HEK293 (cell line): ENCODE data around the gene SELENOT.

ENCODE experiments used
- KLF1 ChIP-seq: fragments of 450-650 bp; formaldehyde crosslinking; IDR thresholded peaks from 2 replicates; pipeline ENCODE4 v1.5.1; 2016; ENCODE audit warnings: missing biosample characterization, missing genetic modification characterization
- MZF1 ChIP-seq: fragments of 450-650 bp; formaldehyde crosslinking; IDR thresholded peaks from 2 replicates; pipeline ENCODE4 v1.5.1; 2017; ENCODE audit warnings: missing biosample characterization, missing genetic modification characterization, borderline replicate concordance
- SP3 ChIP-seq: fragments of 450-650 bp; formaldehyde crosslinking; IDR thresholded peaks from 2 replicates; pipeline ENCODE4 v1.5.1; 2016; ENCODE audit warnings: missing biosample characterization, missing genetic modification characterization
- ZNF10 ChIP-seq: fragments of 450-650 bp; formaldehyde crosslinking; IDR thresholded peaks from 2 replicates; pipeline ENCODE4 v1.5.1; 2017; ENCODE audit warnings: missing biosample characterization, missing genetic modification characterization
- TF ChIP-seq, protein P1 (sequence below): fragments of 450-650 bp; formaldehyde crosslinking; conservative IDR thresholded peaks from 2 replicates; pipeline ENCODE4 v1.5.1; 2016; ENCODE audit warnings: low read depth, missing biosample characterization, missing genetic modification characterization
- TF ChIP-seq, protein P2 (sequence below): fragments of 450-650 bp; formaldehyde crosslinking; IDR thresholded peaks from 2 replicates; pipeline ENCODE4 v1.5.1; 2016; ENCODE audit warnings: missing biosample characterization, missing genetic modification characterization
- TF ChIP-seq, protein P3 (sequence below): fragments of 450-650 bp; formaldehyde crosslinking; IDR thresholded peaks from 2 replicates; pipeline ENCODE4 v1.5.1; 2017; ENCODE audit warnings: missing biosample characterization, missing genetic modification characterization
- TF ChIP-seq, protein P4 (sequence below): fragments of 450-650 bp; formaldehyde crosslinking; IDR thresholded peaks from 2 replicates; pipeline ENCODE4 v1.5.1; 2016; ENCODE audit warnings: missing biosample characterization, missing genetic modification characterization
- TF ChIP-seq, protein P5 (sequence below): fragments of 450-650 bp; formaldehyde crosslinking; IDR thresholded peaks from 2 replicates; pipeline ENCODE4 v1.5.1; 2016; ENCODE audit warnings: missing biosample characterization, missing genetic modification characterization

DNA sequence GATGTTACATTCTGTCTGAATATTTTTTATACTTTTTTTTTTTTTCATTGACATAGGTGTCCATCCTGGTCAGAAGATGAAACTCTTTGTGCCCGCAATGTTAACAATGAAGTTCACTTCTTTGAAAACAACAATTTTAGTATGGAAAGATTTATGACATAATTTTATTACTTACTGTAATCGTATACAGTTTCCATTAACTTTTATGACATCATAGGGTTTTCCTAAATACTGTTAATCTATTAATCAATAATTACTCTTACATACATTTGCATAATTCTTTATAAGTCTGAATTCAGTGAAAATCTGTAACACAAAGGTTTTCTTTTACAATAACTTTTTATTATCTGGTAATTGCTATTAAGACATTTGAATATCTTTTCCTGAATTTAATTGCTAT, 38.9 kb upstream of the SELENOT start:
- TF ChIP-seq, protein P1, sequence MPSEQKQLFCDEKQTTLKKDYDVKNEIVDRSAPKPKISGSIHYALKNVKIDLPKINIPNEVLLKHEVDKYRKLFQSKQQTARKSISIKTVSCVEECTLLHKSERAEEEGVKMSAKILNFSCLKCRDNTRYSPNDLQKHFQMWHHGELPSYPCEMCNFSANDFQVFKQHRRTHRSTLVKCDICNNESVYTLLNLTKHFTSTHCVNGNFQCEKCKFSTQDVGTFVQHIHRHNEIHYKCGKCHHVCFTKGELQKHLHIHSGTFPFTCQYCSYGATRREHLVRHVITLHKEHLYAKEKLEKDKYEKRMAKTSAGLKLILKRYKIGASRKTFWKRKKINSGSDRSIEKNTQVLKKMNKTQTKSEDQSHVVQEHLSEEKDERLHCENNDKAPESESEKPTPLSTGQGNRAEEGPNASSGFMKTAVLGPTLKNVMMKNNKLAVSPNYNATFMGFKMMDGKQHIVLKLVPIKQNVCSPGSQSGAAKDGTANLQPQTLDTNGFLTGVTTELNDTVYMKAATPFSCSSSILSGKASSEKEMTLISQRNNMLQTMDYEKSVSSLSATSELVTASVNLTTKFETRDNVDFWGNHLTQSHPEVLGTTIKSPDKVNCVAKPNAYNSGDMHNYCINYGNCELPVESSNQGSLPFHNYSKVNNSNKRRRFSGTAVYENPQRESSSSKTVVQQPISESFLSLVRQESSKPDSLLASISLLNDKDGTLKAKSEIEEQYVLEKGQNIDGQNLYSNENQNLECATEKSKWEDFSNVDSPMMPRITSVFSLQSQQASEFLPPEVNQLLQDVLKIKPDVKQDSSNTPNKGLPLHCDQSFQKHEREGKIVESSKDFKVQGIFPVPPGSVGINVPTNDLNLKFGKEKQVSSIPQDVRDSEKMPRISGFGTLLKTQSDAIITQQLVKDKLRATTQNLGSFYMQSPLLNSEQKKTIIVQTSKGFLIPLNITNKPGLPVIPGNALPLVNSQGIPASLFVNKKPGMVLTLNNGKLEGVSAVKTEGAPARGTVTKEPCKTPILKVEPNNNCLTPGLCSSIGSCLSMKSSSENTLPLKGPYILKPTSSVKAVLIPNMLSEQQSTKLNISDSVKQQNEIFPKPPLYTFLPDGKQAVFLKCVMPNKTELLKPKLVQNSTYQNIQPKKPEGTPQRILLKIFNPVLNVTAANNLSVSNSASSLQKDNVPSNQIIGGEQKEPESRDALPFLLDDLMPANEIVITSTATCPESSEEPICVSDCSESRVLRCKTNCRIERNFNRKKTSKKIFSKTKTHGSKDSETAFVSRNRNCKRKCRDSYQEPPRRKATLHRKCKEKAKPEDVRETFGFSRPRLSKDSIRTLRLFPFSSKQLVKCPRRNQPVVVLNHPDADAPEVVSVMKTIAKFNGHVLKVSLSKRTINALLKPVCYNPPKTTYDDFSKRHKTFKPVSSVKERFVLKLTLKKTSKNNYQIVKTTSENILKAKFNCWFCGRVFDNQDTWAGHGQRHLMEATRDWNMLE (tag by site-specific recombination): no peak
- TF ChIP-seq MZF1 (tag by site-specific recombination) (no peak), SP3 (no peak), KLF1 (tag by site-specific recombination) (no peak), ZNF10 (tag by site-specific recombination) (no peak)
- TF ChIP-seq, protein P2, sequence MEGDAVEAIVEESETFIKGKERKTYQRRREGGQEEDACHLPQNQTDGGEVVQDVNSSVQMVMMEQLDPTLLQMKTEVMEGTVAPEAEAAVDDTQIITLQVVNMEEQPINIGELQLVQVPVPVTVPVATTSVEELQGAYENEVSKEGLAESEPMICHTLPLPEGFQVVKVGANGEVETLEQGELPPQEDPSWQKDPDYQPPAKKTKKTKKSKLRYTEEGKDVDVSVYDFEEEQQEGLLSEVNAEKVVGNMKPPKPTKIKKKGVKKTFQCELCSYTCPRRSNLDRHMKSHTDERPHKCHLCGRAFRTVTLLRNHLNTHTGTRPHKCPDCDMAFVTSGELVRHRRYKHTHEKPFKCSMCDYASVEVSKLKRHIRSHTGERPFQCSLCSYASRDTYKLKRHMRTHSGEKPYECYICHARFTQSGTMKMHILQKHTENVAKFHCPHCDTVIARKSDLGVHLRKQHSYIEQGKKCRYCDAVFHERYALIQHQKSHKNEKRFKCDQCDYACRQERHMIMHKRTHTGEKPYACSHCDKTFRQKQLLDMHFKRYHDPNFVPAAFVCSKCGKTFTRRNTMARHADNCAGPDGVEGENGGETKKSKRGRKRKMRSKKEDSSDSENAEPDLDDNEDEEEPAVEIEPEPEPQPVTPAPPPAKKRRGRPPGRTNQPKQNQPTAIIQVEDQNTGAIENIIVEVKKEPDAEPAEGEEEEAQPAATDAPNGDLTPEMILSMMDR (tag by site-specific recombination): no peak
- TF ChIP-seq, protein P3, sequence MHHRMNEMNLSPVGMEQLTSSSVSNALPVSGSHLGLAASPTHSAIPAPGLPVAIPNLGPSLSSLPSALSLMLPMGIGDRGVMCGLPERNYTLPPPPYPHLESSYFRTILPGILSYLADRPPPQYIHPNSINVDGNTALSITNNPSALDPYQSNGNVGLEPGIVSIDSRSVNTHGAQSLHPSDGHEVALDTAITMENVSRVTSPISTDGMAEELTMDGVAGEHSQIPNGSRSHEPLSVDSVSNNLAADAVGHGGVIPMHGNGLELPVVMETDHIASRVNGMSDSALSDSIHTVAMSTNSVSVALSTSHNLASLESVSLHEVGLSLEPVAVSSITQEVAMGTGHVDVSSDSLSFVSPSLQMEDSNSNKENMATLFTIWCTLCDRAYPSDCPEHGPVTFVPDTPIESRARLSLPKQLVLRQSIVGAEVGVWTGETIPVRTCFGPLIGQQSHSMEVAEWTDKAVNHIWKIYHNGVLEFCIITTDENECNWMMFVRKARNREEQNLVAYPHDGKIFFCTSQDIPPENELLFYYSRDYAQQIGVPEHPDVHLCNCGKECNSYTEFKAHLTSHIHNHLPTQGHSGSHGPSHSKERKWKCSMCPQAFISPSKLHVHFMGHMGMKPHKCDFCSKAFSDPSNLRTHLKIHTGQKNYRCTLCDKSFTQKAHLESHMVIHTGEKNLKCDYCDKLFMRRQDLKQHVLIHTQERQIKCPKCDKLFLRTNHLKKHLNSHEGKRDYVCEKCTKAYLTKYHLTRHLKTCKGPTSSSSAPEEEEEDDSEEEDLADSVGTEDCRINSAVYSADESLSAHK: no peak
- TF ChIP-seq, protein P4, sequence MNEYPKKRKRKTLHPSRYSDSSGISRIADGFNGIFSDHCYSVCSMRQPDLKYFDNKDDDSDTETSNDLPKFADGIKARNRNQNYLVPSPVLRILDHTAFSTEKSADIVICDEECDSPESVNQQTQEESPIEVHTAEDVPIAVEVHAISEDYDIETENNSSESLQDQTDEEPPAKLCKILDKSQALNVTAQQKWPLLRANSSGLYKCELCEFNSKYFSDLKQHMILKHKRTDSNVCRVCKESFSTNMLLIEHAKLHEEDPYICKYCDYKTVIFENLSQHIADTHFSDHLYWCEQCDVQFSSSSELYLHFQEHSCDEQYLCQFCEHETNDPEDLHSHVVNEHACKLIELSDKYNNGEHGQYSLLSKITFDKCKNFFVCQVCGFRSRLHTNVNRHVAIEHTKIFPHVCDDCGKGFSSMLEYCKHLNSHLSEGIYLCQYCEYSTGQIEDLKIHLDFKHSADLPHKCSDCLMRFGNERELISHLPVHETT (tag by site-specific recombination): no peak
- TF ChIP-seq, protein P5, sequence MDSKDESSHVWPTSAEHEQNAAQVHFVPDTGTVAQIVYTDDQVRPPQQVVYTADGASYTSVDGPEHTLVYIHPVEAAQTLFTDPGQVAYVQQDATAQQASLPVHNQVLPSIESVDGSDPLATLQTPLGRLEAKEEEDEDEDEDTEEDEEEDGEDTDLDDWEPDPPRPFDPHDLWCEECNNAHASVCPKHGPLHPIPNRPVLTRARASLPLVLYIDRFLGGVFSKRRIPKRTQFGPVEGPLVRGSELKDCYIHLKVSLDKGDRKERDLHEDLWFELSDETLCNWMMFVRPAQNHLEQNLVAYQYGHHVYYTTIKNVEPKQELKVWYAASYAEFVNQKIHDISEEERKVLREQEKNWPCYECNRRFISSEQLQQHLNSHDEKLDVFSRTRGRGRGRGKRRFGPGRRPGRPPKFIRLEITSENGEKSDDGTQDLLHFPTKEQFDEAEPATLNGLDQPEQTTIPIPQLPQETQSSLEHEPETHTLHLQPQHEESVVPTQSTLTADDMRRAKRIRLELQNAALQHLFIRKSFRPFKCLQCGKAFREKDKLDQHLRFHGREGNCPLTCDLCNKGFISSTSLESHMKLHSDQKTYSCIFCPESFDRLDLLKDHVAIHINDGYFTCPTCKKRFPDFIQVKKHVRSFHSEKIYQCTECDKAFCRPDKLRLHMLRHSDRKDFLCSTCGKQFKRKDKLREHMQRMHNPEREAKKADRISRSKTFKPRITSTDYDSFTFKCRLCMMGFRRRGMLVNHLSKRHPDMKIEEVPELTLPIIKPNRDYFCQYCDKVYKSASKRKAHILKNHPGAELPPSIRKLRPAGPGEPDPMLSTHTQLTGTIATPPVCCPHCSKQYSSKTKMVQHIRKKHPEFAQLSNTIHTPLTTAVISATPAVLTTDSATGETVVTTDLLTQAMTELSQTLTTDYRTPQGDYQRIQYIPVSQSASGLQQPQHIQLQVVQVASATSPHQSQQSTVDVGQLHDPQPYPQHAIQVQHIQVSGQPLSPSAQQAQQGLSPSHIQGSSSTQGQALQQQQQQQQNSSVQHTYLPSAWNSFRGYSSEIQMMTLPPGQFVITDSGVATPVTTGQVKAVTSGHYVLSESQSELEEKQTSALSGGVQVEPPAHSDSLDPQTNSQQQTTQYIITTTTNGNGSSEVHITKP (tag by site-specific recombination): no peak
